ENCODE measurements around the gene ACSS1. TPM values are rescaled to one million over a fixed set of nuclear protein-coding genes. Genes with fewer than 3 reads are reported as not detected.
A peak's percentile ranks its signal among the peaks of the same experiment; 100 is the strongest.

Gene ACSS1
- total RNA-seq, 1 experiment from 2014 or later: 0.61 TPM

- no peaks in the 10 kb centered on the region for H3K79me2 ChIP-seq (ENCODE audit: insufficient read depth, low read length)
- no peaks in the 10 kb centered on the region for H3K79me1 ChIP-seq (ENCODE audit: insufficient read depth, low read depth, low read length, poor library complexity, severe bottlenecking)
- no peak overlapping the region for H4K8ac ChIP-seq (replicated peaks; ENCODE audit: insufficient read length, low read depth, low read length)
- Mint-ChIP-seq H3K4me1 (peaks cover 5 to 9% of the 10 kb centered on the region in 2 experiments; a peak in 3 of 4 replicates), H3K27ac (no peak overlapping the region), H3K36me3 (ENCODE audit: insufficient read depth in 1 of 3, low read depth in 3 of 3) (no peaks in the 10 kb centered on the region), H3K27me3 (ENCODE audit: low read depth) (peaks cover 77% of the 10 kb centered on the region), H3K9me3 (no peaks in the 10 kb centered on the region; a peak in 1 of 5 replicates), H3K4me3 (no peak overlapping the region)
- no peak overlapping the region for H3K9ac ChIP-seq (ENCODE audit: extremely low read depth, insufficient read length, low read length)
- peak overlapping the region; percentile 10; the same call in 1 of the 2 replicates for H3K14ac ChIP-seq (ENCODE audit: insufficient read depth, low read length)
- H3K23me2 ChIP-seq (ENCODE audit: insufficient read length, low read depth, low read length, poor library complexity, severe bottlenecking): peaks cover 2% of the 10 kb centered on the region
- H3K9me3 ChIP-seq (ENCODE audit: control insufficient read depth, low read depth, low read length): no peaks in the 10 kb centered on the region
- peaks cover 2% of the 10 kb centered on the region for H4K20me1 ChIP-seq (ENCODE audit: control insufficient read depth, insufficient read depth, insufficient read length)
- no CpG with 5 or more reads among the region's 2 CpGs for WGBS (ENCODE audit: extremely low coverage, insufficient read length, low lambda C conversion rate)
- H4K5ac ChIP-seq (ENCODE audit: insufficient read length, low read depth, low read length): no peak overlapping the region
- no peak overlapping the region for H3K56ac ChIP-seq (ENCODE audit: insufficient read length, low read depth, low read length)
- no peak overlapping the region for H3K23ac ChIP-seq (ENCODE audit: insufficient read length, low read depth, low read length)
- H2AK5ac ChIP-seq (ENCODE audit: insufficient read length, low read length): no peak overlapping the region
- no peak overlapping the region for H2BK12ac ChIP-seq (ENCODE audit: insufficient read length, low read depth, low read length)
- no peaks in the 10 kb centered on the region for H3K4me1 ChIP-seq (ENCODE audit: insufficient read depth, low read length)
- peaks cover 13% of the 10 kb centered on the region; the same call in 1 of the 2 replicates for H3K27me3 ChIP-seq (ENCODE audit: insufficient read depth, low read length)
- H2AFZ ChIP-seq (ENCODE audit: low read length): no peak overlapping the region
- H3K18ac ChIP-seq (ENCODE audit: insufficient read length, low read depth, low read length): no peak overlapping the region
- no peak overlapping the region for H2BK5ac ChIP-seq (ENCODE audit: insufficient read length, low read length)
- no peak overlapping the region for H2BK15ac ChIP-seq (ENCODE audit: low read depth, low read length)
- TF ChIP-seq, protein P1, sequence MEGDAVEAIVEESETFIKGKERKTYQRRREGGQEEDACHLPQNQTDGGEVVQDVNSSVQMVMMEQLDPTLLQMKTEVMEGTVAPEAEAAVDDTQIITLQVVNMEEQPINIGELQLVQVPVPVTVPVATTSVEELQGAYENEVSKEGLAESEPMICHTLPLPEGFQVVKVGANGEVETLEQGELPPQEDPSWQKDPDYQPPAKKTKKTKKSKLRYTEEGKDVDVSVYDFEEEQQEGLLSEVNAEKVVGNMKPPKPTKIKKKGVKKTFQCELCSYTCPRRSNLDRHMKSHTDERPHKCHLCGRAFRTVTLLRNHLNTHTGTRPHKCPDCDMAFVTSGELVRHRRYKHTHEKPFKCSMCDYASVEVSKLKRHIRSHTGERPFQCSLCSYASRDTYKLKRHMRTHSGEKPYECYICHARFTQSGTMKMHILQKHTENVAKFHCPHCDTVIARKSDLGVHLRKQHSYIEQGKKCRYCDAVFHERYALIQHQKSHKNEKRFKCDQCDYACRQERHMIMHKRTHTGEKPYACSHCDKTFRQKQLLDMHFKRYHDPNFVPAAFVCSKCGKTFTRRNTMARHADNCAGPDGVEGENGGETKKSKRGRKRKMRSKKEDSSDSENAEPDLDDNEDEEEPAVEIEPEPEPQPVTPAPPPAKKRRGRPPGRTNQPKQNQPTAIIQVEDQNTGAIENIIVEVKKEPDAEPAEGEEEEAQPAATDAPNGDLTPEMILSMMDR (conservative IDR thresholded peaks at IDR 0.05): no peak
- H3K4me2 ChIP-seq (ENCODE audit: insufficient read depth, insufficient read length, low read length): no peak overlapping the region
- H3K4ac ChIP-seq (ENCODE audit: low read depth, low read length): no peak overlapping the region
- no peak for DNase-seq
- no peak overlapping the region for H3K27ac ChIP-seq (ENCODE audit: insufficient read length, low read depth, low read length)
- H4K91ac ChIP-seq (ENCODE audit: insufficient read length, low read depth, low read length): no peak overlapping the region
- no peak overlapping the region for H2BK20ac ChIP-seq (ENCODE audit: low read depth, low read length, poor library complexity, severe bottlenecking)
- no peak overlapping the region for H2BK120ac ChIP-seq (ENCODE audit: low read depth, low read length, poor library complexity, severe bottlenecking)
- no peak overlapping the region for H3T11ph ChIP-seq (ENCODE audit: low read length)
Measured at GRCh38 chr20:25063981-25064380, 6.0 kb upstream of the ACSS1 start.

All from H9 (cell line).